ENCODE data around the gene FBXO15.
A peak's percentile ranks its signal among the peaks of the same experiment; 100 is the strongest.

FBXO15 gene

DNA sequence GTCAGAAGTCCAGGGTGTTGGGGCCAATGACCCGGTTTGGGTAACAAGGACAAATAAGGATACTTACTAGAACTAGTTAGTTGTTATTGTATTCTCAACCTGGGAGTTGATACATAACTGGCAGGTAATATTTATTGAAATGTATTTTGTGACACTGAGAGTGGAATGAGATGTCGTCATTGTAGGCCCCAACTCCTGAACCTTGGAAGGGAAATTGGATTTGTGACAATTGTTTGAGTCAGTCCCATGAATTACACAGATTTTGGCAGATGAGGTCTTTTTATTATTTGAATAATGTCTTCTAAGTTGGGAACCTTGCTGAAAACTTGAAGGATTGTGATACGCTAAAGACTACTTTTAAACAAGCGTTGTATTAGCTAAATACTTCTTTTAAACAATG, 5.7 kb upstream of the FBXO15 start:
- TF ChIP-seq, protein P1, sequence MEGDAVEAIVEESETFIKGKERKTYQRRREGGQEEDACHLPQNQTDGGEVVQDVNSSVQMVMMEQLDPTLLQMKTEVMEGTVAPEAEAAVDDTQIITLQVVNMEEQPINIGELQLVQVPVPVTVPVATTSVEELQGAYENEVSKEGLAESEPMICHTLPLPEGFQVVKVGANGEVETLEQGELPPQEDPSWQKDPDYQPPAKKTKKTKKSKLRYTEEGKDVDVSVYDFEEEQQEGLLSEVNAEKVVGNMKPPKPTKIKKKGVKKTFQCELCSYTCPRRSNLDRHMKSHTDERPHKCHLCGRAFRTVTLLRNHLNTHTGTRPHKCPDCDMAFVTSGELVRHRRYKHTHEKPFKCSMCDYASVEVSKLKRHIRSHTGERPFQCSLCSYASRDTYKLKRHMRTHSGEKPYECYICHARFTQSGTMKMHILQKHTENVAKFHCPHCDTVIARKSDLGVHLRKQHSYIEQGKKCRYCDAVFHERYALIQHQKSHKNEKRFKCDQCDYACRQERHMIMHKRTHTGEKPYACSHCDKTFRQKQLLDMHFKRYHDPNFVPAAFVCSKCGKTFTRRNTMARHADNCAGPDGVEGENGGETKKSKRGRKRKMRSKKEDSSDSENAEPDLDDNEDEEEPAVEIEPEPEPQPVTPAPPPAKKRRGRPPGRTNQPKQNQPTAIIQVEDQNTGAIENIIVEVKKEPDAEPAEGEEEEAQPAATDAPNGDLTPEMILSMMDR (IDR thresholded peaks at IDR 0.05; ENCODE audit: low read depth, low read length), result no peak

DNA sequence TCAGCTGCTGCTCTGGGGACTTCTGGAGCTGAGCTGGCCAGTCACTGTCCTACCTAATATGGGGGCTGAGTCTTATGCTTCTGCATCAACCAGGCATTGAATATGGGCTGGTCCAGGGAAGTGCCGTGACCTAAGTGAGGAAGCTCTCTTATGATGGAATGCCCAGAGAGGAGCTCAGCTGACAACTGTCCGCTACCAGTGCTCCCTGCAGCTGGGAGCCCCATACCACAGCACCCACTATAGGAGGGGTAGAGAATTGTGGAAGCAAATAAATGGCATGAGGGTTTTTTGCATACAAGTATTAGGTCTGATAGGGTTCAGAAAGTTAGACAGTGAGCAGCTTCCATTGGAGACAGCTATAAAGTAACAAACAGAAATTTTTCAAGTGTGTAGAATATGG, 5.2 kb upstream of the FBXO15 start:
- no peak for DNase-seq (ENCODE audit: extremely low read depth, low read depth)
- TF ChIP-seq, protein P1 (IDR thresholded peaks at IDR 0.05; ENCODE audit: low read depth, low read length), result peak; percentile 5

More for the DNA sequence above, 5.7 kb upstream of the FBXO15 start:
- DNase-seq (ENCODE audit: extremely low read depth, low read depth), result no peak

DNA sequence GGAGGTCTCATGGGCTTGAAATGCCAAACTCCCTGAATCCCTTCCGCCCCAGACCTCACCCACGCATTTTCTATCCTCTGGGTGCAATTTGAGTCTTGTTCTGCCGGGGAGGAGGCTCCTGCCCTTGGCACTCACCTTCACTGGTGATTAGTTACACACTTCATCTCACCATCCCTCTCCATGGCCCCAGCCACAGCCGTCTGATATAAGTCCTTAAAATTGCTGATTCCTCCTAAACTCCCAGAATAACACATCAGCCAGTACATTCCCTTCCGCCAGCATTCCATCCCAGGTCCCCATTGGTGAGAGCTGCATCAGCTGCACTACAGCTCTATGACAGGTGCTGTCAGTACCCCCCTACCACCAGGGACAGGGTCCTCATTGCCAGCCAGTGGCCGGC, 4.6 kb upstream of the FBXO15 start:
- no peak for DNase-seq (ENCODE audit: extremely low read depth, low read depth)
- TF ChIP-seq, protein P1 (IDR thresholded peaks at IDR 0.05; ENCODE audit: low read depth, low read length), result no peak

DNA sequence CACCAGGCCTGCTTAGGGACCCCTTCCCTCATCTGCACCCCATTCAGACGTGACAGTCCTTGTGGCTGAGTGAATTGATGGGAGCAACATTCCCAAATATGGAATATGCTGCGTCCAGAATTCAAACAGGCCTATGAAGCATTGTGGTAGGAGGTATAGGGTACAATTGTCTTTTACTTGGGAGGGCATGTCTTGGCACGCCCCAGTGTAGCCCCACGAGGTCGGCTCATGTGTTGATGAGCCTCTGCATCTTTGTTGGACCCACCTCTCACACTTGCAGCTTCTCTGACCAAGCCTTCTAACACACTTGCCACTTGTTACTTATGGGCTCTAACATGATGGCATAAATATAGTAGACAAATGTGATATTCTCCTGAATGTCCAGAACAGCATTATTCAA, 2.2 kb upstream of the FBXO15 start:
- TF ChIP-seq, protein P1 (IDR thresholded peaks at IDR 0.05; ENCODE audit: low read depth, low read length), result no peak
- DNase-seq (ENCODE audit: extremely low read depth, low read depth), result no peak

DNA sequence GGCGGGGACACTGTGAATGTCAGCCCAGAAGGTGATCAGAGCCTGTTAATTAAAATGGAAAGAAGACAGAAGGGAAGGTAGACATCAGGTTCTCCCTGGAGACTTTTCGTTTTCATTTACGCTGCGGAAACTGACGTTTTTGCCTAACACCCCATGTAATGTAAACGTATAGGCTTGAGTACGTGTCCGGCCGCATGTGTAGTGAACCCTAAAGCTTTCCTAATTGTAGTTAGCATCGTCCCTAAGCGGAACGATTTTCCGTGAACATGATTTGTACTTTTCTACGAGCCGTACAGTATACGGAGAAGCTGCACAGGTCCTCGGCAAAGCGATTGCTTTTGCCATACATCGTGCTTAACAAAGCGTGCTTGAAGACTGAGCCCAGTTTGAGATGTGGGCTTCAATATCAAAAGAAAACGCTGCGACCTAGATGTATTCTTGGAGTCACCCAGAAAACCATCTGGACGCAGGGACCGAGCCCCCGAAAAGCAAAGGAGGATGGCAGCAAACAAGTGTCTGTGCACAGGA, 973 bp upstream of the FBXO15 start:
- TF ChIP-seq, protein P1 (IDR thresholded peaks at IDR 0.05; ENCODE audit: low read depth, low read length), result no peak
- DNase-seq (ENCODE audit: extremely low read depth, low read depth), result no peak

DNA sequence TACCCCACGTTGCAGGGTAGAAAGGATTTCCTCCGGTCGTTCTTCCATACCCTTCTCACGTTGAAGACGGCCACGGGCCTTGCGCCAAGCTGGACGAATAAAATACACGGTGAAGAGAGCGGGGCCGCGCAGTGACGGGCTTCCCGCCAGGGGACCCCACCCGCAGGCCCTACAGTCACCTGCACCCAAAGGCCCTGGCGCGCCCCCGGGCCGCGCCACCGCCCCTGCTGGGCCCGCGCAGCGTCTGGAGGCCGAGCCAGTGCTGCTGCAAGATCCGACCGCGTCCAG, 199 bp downstream of the FBXO15 start:
- TF ChIP-seq, protein P1 (IDR thresholded peaks at IDR 0.05; ENCODE audit: low read depth, low read length), result no peak

DNA sequence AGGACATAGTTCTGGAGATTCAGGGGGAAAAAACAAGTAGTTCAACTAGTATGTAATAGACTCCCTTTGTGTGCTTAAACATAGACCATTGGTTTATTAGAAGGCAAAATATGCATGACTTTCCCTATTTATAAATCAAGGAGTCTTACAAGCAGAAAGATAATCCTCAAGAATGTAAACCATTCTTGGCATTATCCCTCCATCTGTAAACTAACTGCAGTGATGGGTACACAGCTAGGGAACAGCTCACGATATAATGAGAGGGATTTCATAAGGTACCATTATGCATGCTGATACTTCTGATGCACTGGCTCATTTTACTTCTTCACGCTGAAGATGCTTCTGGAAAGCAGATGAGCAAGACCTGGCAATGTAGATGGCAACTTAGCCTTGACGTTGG, 878 bp downstream of the FBXO15 start:
- TF ChIP-seq, protein P1 (IDR thresholded peaks at IDR 0.05; ENCODE audit: low read depth, low read length), result no peak
- DNase-seq (ENCODE audit: extremely low read depth, low read depth), result peak; percentile 65

More for the DNA sequence above, 199 bp downstream of the FBXO15 start:
- DNase-seq (ENCODE audit: extremely low read depth, low read depth), result no peak

All from AG09319 (cell line).